ENCODE measurements around the gene TOP2B. TPM values are rescaled to one million over a fixed set of nuclear protein-coding genes. Genes with fewer than 3 reads are reported as not detected.

Gene TOP2B
- total RNA-seq, 2 experiments from 2014 or later: 109 to 112 TPM

DNA sequence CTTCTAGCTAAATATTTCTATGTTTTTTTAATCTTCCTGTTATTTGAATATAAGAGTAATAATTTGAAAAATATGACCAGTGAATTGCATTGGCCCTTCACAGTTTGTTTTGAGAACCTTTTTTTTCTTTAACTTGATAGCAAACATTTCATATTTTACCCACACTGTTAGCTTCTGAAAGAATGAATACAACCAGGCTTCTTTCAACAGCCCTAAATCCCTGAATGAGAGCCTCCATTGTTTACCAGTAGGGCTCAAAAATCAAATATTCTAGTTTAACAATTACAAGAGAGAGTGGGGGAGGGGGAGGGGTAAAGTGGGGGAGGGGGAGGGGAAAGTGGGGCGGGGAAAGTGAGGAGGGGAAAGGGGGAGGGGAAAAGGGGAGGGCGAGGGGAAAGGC, 14.5 kb upstream of the TOP2B start:
- CTCF ChIA-PET: no interaction called here

DNA sequence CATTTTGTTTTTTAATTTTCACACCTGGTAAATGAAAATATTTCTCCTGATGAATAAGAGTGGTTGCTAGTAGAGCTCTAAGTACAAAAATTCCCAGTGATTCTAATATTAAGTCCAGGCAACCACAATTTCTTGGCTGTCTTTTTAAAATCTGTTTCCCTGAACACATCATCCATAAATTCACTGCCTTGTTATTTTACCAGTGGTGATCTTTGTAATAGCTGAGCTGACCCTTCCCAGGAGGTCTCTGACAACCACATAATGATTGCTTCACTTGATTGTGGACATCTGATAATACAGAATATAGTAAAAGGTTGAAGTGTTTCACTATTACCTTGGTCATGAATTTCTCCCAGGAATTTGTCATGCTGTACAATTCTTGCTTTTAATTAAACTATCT, 13.9 kb upstream of the TOP2B start:
- ChIA-PET CTCF (no interaction called here), POLR2A (no interaction called here)

More for the DNA sequence above, 14.5 kb upstream of the TOP2B start:
- POLR2A ChIA-PET: no interaction called here

DNA sequence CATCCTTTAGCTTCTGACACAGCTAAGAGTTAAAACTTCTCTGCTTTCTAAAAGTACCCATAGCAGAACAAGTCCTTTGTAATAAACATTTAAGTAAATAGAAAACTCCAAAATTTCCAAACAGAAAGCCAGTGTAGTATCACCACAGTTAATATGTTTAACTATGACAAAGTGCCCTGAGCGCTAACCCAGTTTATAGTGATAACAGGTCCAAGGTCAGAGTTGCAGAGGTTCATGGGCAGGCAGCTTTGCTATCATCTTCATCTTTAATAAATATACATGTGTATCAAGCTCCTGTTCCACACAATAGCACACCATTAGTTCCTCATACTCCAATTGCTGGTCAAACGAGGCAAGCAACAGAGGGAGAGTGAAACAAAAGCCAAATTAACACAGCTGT, 12.4 kb upstream of the TOP2B start:
- CTCF ChIA-PET: no interaction called here
- POLR2A ChIA-PET: no interaction called here

DNA sequence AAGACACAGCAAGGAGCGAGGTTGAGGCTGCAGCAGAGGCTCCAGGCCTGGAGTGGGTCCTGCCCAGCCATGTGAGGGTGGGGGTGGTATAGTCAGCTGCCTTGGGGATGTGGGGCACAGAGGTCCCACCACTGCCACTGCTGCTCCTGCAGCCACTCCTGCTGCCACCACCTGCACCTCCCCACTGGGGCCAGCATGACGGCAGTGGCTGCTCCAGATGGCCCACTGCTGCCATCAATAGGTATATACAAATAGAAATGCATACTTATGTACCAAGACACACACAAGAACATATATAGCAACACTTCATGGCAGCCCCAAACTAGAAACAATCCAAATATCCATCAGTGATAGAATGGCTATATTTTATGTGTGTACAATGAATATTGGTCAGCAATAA, 10.0 kb upstream of the TOP2B start:
- POLR2A ChIA-PET: no interaction called here
- CTCF ChIA-PET: interaction anchor here (0.6 kb wide), 1 partner anchor 47 kb away, joined by 5 read pairs; no protein-coding TSS in a partner anchor

DNA sequence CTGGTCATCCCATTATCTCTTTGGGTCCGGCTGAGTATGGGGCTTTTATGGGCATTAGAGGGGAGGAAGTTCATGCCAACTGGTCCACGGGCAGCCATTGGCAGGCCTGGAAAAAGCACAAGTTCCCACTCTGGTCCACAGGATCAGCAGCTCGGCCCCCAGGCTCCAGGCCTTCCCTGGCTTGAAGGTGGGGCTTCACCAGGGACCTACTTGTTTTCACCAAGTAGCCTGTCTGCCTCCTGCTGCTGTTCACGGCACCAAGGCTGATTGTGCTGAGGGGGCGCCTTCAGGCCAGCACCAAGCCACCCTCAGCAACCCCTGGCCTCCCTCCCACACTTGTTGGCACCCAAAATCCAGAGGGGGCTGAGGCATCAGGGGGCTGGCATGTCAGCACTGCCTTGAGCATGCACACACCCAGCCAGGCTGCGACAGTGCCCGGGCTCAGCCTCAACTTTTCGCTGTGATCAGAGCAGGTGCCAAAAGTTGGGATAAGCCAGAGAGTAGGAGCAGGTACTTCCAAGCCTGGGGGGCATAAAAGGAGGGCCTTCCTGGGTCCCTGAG, 9.1 kb upstream of the TOP2B start:
- POLR2A ChIA-PET: no interaction called here
- CTCF ChIA-PET: interaction anchor here (0.6 kb wide), 1 partner anchor 48 kb away, joined by 5 read pairs; no protein-coding TSS in a partner anchor

DNA sequence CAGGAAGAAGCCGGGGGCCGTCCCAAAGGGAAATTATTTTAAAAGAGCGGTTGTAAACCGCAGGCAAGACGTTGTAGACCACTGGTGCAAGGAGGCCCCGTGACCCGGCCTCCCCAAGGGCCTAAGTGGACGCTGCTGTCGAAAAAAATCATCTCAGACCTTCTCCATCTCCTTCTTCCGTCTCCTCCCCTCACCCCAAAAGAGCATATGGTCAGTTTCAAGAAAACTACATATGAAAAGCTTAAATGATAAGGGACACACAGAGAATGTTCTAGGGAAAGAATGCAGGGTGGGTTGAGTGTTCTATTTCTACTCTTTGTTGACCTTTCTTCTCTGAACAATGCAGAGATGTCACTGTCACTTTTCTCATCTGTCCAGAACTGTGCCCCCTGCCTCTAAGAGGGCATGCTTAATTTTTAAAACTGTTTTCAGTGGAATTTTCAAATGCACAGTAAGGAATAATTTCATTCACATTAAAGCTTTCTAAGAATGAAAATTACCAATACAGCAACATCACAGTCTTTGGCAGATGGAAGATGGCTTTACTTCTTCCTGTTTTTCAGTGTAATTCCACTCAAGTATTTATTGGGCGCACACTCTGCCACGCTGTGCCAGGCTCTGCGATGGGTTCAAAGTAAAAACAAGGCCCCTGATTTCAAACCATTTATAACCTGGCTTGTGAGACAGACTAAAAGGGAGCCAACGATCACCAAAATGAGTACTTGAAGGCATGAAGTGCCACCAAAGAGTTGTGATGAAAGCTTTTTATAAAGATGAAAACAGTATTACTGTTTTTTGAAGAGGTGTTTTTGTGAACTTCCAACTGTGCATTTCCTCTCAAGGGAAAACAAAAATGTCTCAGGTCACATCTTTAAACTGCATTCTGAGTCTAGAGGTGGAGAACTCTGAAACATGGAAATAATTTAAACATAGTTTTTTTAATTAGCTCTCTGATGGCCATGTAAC, 891 bp upstream of the TOP2B start:
- POLR2A ChIA-PET: interaction anchor here (1.5 kb wide), 1 partner anchor 124 kb away, joined by 4 read pairs; no protein-coding TSS in a partner anchor
- CTCF ChIA-PET: interaction anchor here (0.8 kb wide), 1 partner anchor 17 kb away, joined by 3 read pairs; no protein-coding TSS in a partner anchor

DNA sequence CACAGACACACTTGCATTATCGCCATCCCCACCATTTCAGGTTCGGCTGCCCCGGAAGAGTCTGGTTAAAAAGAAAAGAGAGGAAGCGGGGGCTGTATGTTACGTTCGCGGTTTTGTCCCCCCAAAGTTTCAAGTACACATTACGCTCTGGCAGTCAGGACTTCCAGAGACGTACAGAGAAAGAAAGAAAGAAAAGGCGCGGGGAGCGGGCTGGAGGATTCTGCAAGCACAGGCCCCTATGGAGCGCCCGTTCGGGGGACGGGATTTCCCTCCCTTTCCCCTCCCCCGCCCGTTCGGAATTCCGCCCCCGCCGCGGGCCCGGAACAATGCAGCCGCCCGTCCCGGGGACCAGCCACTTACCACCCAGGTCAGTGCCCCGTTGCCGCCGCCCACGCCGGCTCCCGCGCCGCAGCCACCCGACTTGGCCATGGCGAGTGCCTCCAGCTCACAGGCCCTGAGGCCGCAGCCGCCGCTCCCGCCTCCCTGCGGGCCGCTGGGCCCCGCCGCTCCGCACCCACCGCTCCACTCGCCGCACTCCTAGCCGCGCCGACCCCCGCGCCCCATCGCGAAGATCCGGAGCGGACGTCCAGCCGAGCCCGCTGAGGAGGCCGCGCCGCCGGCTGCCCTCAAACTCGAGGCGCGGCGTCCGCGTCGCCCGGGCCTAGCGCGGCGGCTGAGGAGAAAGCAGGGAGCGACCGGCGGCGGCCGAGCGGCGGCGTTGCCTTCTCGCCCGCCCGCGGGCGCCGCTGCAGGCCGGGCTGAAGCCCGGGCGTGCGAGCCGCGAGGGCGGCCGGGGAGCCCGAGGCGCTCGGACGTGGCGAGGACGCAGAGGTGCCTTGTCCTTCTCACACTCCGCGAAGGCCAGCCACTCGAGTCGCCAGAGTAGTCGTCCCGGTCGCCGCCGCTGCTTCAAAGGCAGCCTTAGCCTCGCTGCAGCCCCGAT, 567 bp downstream of the TOP2B start:
- ChIA-PET POLR2A (interaction anchor here (0.7 to 1.1 kb wide), 2 partner anchors 119 to 126 kb away, joined by 3 read pairs; partner anchors contain the start of gene NGLY1), CTCF (no interaction called here)

DNA sequence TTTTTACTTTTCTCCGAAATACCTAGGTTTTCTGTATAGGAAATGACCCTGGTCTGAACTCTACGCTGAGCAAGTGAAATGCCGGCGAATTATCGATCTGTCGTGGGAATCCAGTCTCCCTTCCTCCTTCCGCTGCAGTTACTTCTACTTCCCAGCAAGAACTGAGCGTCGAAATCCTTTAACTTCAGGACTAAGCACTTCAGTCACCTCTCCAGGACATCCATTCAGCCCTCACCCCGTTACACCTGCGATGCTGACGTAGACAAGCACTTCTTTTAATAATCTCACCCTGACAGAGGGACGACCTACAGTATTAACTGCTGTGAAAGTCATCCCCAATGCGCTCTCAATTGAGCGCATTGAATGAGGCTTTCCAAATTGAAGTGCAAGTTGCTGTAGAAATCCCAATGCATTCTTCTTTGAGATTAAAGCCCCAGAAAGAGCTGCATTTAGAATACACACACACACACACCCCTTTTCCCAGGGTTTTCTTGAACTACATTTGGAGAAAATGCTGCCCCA, 1.3 kb downstream of the TOP2B start:
- POLR2A ChIA-PET: interaction anchor here (0.7 to 1.1 kb wide), 2 partner anchors 33 to 120 kb away, joined by 3 to 4 read pairs; partner anchors contain the start of gene NGLY1
- CTCF ChIA-PET: interaction anchor here (1.0 kb wide), 1 partner anchor 13 kb away, joined by 3 read pairs; no protein-coding TSS in a partner anchor

DNA sequence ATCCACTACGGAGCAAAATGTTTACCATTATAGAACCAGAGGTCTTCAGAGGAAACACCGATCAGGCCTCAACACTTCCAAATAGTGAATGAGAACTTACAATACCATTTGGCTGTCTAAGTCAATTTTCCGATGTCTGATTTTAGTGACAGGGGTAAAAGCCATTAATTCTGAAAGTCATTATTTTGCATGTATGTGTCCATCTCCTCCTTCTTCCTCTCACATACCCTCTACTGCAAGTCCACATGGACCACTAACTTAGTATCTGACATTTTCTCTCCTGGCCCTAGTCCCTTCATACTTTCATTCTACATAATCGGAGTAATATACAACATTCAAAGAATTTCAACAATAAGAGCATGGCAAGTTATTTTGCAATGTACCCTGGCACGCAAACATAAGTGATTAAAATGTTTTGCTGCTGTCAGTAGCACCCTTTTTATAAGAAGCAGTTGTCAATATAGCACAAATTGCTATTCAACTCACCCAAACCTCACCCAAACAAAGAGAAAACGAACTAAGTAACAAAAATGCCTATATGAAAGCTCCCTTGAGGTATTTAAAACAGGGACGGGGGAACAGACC, 1.9 kb downstream of the TOP2B start:
- ChIA-PET POLR2A (interaction anchor here (0.7 kb wide), 1 partner anchor 32 kb away, joined by 4 read pairs; no protein-coding TSS in a partner anchor), CTCF (interaction anchor here (1.0 kb wide), 1 partner anchor 12 kb away, joined by 3 read pairs; no protein-coding TSS in a partner anchor)

DNA sequence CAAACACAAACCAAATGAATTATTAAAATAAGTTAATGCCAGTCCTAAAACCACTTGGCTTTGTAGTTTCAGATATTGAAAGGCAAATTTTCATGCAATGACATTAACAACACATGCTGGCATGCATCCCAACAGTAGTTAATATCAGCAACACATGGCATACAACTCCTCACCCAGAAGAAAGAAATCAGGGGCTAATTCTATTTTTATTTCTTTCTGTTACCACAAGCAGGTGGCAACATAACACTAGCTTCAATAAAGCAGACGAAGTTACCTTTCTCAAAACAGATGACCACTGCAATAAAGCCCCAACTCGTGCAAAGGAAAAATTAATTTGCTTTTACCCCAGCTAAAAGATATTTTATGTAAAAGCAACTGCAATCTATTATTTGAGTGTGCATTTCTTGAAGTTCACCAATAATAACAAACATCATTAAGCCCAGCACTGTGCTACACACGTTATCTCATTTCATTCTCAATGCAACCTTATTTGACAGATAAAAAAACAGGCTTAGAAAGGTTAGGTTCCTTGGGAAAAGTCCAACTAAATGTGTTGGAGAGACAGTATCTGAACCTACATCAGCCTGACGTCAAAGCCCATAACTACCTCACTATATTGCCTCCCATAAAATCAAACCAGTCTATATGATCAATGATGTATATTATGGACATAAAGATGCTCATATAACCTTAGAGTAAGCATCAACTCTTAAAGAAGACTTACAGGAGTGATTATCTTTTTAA, 2.8 kb downstream of the TOP2B start:
- CTCF ChIA-PET: interaction anchor here (0.9 kb wide), 1 partner anchor 14 kb away, joined by 3 read pairs; no protein-coding TSS in a partner anchor
- POLR2A ChIA-PET: interaction anchor here (1.6 kb wide), 1 partner anchor 121 kb away, joined by 7 read pairs; the partner anchor contains the start of gene NGLY1

DNA sequence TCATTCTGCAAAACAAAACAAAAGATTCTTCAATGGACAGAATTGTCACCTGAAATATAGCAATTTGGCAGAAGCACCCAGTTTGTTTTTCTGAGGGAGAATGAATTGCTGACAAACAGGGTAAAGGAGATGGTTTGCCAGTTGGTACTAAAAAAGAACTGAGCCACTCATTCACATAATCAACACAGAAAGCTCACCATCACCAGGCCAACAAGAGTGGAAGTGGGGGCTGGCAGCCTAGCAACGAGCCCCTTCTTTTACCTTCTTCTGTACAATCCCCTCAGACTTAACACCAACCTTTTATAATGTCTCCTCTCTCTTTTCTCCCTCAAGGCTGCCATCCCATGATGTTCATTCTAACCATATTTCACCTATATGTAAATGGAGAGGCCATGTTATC, 5.9 kb downstream of the TOP2B start:
- POLR2A ChIA-PET: no interaction called here
- CTCF ChIA-PET: no interaction called here

DNA sequence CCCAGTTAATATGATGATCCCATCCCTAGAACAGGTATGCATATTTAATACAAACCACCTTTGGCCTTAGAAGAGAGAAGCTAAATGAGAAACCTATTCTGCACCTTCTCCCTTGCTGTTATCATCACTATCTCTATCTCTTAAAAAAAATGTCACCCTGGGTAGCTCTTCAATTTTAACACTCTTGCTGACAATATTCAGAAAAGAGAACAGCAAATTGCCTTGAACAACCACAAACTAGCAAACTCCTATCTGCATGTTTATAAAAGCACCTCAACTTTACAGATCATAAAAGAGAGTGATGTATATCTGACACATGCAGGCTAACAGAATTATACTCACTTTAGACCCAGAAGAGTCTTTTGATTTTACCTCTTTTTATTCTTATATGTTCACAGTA, 7.4 kb downstream of the TOP2B start:
- ChIA-PET CTCF (interaction anchor here (1.0 kb wide), 1 partner anchor 200 kb away, joined by 4 read pairs; no protein-coding TSS in a partner anchor), POLR2A (no interaction called here)

DNA sequence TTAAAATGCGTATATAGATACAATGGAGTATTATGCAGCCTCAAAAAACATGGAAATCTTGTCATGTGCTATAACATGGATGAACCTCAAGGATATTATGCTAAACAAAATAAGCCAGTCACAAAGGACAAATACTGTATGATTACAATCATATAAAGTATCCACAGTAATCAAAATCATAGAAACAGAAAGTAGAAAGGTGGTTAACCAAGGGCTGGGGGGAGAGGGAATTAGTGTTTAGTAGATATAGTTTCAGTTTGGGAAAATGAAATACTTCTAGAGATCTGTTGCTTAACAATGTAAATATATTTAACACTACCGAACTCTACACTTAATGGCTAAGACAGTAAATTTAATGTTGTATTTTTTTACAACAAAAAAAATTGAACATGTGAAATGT, 9.0 kb downstream of the TOP2B start:
- POLR2A ChIA-PET: no interaction called here
- CTCF ChIA-PET: no interaction called here

DNA sequence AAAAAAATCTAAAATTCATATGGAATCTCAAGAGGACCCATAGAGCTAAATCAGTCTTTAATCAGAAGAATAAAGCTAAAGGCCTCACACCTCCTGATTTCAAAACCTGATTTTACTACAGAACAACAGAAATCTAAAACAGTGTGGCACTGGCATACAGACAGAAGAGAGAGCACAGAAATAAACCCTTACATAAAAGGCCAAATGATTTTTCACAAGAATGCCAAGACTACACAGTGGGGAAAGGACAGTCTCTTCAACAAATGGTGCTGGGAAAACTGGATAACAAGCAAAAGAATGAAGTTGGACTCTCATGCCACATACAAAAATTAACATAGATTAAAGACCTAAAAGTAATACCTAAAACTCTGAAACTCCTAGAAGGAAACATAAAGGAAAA, 10.1 kb downstream of the TOP2B start:
- POLR2A ChIA-PET: no interaction called here
- CTCF ChIA-PET: no interaction called here

DNA sequence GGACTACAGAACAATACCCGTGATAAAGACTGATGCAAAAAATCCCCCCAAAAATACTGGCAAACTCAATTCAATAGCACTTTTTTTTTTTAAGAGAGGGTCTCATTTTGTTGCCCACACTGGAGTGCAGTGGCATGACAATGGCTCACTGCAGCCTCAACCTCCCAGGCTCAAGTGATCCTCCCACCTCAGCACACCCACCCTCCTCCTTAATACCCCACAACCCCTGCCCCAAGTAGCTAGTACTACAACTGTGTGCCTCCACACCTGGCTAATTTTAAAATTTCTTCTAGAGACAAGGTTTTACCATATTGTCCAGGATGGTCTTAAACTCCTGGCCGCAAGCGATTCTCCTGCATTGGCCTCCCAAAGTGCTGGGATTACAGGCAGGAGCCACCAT, 11.4 kb downstream of the TOP2B start:
- CTCF ChIA-PET: no interaction called here
- POLR2A ChIA-PET: no interaction called here

DNA sequence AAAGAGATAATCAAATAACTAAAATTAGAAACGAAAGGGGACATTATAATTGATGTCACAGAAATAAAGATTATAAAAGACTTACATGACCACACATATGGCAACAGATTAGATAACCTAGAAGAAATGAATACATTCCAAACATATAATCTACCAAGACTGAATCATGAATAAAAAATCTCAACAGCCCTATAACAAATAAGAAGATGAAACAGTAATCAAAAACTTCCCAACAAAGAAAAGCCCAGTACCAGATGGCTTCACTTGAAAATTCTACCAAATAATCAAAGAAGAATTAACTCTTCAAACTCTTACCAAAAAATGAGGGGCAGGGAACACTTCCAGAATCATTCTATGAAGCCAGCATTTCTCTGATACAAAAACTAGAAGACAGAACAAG, 11.8 kb downstream of the TOP2B start:
- POLR2A ChIA-PET: no interaction called here

DNA sequence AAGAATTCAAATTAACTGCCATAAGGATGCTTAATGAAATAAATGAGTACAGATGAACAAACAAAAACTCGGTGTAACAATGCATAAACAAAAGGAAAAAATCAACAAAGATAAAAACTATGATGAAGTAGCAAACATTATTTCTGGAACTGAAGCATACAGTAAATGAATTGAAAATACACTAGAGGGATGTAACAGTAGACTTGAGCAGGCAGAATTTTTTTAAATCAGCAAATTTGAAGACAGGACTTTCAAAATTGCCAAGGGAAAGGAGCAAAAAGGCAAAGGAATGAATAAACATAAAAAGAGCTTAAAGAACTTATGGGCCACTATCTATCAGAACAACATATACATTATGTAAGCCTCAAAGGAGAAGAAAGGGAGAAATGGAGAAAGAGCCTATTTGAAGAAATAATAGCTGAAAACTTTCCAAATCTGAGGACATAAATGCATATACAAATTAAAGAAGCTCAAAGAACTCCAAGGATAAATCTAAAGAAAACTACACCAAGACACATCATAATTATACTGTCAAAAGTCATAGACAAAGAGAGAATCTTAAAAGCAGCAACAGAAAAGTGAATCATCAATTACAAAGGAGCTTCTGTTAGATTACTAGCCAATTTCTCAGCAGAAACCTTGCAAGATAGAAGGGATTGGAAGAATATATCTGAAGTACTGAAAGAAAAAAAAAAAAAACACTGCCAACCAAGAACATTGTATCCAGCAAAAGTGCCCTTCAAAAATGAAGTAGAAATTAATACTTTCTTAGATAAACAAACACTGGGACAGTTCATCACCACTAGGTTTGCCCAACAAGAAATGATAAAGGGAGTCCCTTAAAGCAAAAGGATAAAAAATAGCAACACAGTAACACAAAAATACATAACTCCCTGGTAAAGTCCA, 15.5 kb downstream of the TOP2B start:
- ChIA-PET CTCF (interaction anchor here (0.8 to 2.4 kb wide), 6 partner anchors 10 to 208 kb away, joined by 3 to 12 read pairs (median 6); no protein-coding TSS in a partner anchor), POLR2A (interaction anchor here (1.7 kb wide), 1 partner anchor 134 kb away, joined by 7 read pairs; the partner anchor contains the start of gene NGLY1)

More for the DNA sequence above, 11.8 kb downstream of the TOP2B start:
- CTCF ChIA-PET: no interaction called here

Measured in activated CD8-positive, alpha-beta memory T cell treated with anti-CD3 and anti-CD28 coated beads for 36 hours (primary cell).